ENCODE measurements around the gene MSRB1. TPM values are rescaled to one million over a fixed set of nuclear protein-coding genes. Genes with fewer than 3 reads are reported as not detected.
A peak's percentile ranks its signal among the peaks of the same experiment; 100 is the strongest.

The MSRB1 gene
- total and polyA plus RNA-seq, 2 of the 13 experiments (the other 11 are each of a cell fraction or from before 2014, with no cell fraction given), result 32.1 to 75.4 TPM

DNA sequence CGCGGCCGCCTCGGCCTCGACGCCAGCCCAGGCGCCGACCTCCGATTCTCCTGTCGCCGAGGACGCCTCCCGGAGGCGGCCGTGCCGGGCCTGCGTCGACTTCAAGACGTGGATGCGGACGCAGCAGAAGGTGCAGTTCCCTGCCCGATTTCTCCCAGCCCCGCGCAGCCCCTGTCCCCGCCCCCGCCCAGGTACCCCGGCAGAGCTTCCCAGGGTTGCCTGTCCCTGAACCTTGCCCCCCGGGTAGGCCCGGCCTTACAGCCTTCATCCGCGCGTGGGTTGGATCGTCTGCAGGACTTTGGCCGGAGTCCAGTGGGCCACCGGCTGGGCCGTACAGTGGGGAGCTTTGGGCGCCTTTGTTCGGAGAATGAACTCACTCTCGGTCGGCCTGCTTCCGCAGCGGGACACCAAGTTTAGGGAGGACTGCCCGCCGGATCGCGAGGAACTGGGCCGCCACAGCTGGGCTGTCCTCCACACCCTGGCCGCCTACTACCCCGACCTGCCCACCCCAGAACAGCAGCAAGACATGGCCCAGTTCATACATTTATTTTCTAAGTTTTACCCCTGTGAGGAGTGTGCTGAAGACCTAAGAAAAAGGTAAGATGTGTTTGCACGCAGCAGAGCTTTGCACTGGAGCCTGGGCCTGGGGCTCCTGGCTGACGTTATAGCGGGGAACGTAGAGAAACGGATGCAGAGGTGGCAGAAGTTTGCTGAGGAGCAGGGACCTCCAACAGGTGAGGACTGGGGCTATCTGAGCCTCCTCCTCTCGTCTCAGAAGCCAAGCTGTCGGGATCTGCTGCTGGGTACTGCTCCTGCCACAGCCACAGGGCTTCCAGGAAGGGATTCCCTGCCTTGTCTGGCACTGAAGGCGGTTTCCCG, 41.6 kb upstream of the MSRB1 start (continued):
- TF ChIP-seq ZNF772 (CRISPR knock-in tag; IDR thresholded peaks at IDR 0.05), result no peak
- TF ChIP-seq, protein P1, sequence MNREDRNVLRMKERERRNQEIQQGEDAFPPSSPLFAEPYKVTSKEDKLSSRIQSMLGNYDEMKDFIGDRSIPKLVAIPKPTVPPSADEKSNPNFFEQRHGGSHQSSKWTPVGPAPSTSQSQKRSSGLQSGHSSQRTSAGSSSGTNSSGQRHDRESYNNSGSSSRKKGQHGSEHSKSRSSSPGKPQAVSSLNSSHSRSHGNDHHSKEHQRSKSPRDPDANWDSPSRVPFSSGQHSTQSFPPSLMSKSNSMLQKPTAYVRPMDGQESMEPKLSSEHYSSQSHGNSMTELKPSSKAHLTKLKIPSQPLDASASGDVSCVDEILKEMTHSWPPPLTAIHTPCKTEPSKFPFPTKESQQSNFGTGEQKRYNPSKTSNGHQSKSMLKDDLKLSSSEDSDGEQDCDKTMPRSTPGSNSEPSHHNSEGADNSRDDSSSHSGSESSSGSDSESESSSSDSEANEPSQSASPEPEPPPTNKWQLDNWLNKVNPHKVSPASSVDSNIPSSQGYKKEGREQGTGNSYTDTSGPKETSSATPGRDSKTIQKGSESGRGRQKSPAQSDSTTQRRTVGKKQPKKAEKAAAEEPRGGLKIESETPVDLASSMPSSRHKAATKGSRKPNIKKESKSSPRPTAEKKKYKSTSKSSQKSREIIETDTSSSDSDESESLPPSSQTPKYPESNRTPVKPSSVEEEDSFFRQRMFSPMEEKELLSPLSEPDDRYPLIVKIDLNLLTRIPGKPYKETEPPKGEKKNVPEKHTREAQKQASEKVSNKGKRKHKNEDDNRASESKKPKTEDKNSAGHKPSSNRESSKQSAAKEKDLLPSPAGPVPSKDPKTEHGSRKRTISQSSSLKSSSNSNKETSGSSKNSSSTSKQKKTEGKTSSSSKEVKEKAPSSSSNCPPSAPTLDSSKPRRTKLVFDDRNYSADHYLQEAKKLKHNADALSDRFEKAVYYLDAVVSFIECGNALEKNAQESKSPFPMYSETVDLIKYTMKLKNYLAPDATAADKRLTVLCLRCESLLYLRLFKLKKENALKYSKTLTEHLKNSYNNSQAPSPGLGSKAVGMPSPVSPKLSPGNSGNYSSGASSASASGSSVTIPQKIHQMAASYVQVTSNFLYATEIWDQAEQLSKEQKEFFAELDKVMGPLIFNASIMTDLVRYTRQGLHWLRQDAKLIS (CRISPR knock-in tag; IDR thresholded peaks at IDR 0.05), result no peak
- no peak for TF ChIP-seq ZNF12 (CRISPR knock-in tag; IDR thresholded peaks at IDR 0.05)
- TF ChIP-seq, protein P2, sequence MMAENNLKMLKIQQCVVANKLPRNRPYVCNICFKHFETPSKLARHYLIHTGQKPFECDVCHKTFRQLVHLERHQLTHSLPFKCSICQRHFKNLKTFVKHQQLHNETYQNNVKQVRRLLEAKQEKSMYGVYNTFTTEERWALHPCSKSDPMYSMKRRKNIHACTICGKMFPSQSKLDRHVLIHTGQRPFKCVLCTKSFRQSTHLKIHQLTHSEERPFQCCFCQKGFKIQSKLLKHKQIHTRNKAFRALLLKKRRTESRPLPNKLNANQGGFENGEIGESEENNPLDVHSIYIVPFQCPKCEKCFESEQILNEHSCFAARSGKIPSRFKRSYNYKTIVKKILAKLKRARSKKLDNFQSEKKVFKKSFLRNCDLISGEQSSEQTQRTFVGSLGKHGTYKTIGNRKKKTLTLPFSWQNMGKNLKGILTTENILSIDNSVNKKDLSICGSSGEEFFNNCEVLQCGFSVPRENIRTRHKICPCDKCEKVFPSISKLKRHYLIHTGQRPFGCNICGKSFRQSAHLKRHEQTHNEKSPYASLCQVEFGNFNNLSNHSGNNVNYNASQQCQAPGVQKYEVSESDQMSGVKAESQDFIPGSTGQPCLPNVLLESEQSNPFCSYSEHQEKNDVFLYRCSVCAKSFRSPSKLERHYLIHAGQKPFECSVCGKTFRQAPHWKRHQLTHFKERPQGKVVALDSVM (CRISPR knock-in tag; IDR thresholded peaks at IDR 0.05), result peak; percentile 89
- TF ChIP-seq GTF3A (CRISPR knock-in tag; conservative IDR thresholded peaks at IDR 0.05), result no peak; the same call in 1 of the 2 replicates
- TF ChIP-seq, protein P3, sequence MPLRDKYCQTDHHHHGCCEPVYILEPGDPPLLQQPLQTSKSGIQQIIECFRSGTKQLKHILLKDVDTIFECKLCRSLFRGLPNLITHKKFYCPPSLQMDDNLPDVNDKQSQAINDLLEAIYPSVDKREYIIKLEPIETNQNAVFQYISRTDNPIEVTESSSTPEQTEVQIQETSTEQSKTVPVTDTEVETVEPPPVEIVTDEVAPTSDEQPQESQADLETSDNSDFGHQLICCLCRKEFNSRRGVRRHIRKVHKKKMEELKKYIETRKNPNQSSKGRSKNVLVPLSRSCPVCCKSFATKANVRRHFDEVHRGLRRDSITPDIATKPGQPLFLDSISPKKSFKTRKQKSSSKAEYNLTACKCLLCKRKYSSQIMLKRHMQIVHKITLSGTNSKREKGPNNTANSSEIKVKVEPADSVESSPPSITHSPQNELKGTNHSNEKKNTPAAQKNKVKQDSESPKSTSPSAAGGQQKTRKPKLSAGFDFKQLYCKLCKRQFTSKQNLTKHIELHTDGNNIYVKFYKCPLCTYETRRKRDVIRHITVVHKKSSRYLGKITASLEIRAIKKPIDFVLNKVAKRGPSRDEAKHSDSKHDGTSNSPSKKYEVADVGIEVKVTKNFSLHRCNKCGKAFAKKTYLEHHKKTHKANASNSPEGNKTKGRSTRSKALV (CRISPR knock-in tag; IDR thresholded peaks at IDR 0.05), result no peak
- TF ChIP-seq RORA (CRISPR knock-in tag; IDR thresholded peaks at IDR 0.05), result 0 out of 2 replicates have a peak, but pooled peaks have one; percentile 20
- TF ChIP-seq HMG20B (CRISPR knock-in tag; conservative IDR thresholded peaks at IDR 0.05), result no peak
- TF ChIP-seq YEATS4 (CRISPR knock-in tag; IDR thresholded peaks at IDR 0.05; ENCODE audit: borderline replicate concordance), result no peak; the same call in none of the 2 replicates
- no peak for TF ChIP-seq RFX1 (IDR thresholded peaks at IDR 0.05)
- TF ChIP-seq ZNF256 (CRISPR knock-in tag; conservative IDR thresholded peaks at IDR 0.05), result no peak
- TF ChIP-seq, protein P4, sequence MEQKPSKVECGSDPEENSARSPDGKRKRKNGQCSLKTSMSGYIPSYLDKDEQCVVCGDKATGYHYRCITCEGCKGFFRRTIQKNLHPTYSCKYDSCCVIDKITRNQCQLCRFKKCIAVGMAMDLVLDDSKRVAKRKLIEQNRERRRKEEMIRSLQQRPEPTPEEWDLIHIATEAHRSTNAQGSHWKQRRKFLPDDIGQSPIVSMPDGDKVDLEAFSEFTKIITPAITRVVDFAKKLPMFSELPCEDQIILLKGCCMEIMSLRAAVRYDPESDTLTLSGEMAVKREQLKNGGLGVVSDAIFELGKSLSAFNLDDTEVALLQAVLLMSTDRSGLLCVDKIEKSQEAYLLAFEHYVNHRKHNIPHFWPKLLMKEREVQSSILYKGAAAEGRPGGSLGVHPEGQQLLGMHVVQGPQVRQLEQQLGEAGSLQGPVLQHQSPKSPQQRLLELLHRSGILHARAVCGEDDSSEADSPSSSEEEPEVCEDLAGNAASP (CRISPR knock-in tag; IDR thresholded peaks at IDR 0.05; ENCODE audit: borderline replicate concordance), result no peak
- TF ChIP-seq, protein P5, sequence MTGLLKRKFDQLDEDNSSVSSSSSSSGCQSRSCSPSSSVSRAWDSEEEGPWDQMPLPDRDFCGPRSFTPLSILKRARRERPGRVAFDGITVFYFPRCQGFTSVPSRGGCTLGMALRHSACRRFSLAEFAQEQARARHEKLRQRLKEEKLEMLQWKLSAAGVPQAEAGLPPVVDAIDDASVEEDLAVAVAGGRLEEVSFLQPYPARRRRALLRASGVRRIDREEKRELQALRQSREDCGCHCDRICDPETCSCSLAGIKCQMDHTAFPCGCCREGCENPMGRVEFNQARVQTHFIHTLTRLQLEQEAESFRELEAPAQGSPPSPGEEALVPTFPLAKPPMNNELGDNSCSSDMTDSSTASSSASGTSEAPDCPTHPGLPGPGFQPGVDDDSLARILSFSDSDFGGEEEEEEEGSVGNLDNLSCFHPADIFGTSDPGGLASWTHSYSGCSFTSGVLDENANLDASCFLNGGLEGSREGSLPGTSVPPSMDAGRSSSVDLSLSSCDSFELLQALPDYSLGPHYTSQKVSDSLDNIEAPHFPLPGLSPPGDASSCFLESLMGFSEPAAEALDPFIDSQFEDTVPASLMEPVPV (CRISPR knock-in tag; IDR thresholded peaks at IDR 0.05), result no peak

Measured in HepG2 (cell line).